ENCODE results near the gene DNAJB1.
A peak's percentile ranks its signal among the peaks of the same experiment; 100 is the strongest.

DNAJB1 gene

GRCh38 chr19:14472202-14472938 is 45.8 kb downstream of the DNAJB1 start:
- DNase-seq = peak; percentile 69 to 90 (median 82)

GRCh38 chr19:14471436-14472187 is 46.6 kb downstream of the DNAJB1 start:
- DNase-seq = no peak

DNA sequence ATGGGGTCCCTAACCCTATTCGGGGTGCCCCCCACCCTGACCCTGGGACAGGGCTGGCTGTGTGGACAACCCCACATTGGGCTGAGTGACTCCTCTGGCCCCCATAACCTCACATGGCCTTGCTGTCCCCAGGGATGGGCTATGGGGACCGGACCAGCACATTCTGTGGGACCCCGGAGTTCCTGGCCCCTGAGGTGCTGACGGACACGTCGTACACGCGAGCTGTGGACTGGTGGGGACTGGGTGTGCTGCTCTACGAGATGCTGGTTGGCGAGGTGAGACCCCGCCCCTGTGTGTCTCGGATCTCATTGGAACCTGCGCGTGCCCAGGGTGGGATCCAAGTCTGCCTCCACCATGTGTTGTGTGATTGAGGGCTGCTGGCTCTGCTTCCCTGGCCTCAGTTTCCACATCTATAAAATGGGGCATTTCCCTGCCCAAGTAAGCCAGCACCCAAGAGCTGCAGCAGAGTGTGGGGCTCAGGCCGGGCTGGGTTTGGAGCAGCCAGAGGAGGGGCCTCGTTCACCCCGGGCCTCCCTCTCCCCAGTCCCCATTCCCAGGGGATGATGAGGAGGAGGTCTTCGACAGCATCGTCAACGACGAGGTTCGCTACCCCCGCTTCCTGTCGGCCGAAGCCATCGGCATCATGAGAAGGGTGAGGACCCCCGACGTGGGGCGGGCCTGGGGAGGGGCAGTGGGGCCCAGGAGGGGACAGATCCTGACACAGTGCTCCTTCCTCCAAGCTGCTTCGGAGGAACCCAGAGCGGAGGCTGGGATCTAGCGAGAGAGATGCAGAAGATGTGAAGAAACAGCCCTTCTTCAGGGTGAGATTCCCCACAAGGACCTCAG is 47.9 kb downstream of the DNAJB1 start:
- DNase-seq = no peak

- no peak for DNase-seq
These were observed 50.4 kb downstream of the DNAJB1 start for GRCh38 chr19:14467816-14468215.

DNA sequence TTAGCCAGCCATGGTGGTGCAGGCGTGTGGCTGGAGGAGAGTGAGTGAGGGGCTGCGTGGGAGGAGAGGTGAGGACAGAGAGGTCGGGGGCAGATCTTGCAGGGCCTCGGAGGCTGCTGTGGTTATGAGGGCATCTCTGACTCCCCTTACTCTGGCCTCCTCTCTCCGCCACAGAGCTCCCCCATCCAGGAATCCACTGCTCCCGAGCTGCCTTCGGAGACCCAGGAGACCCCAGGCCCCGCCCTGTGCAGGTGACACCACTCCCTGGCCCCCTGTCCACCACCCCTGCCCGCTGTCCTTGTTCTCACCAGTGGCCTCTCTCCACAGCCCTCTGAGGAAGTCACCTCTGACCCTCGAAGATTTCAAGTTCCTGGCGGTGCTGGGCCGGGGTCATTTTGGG is 50.8 kb downstream of the DNAJB1 start:
- no peak for DNase-seq

Data from suppressor macrophage (primary cell).